ENCODE results near the gene CDAN1. TPM values are rescaled to one million over a fixed set of nuclear protein-coding genes. Genes with fewer than 3 reads are reported as not detected.

Gene CDAN1
- total and polyA plus RNA-seq, 3 experiments from 2014 or later = 11.2 to 24.8 (median 24.7) TPM

DNA sequence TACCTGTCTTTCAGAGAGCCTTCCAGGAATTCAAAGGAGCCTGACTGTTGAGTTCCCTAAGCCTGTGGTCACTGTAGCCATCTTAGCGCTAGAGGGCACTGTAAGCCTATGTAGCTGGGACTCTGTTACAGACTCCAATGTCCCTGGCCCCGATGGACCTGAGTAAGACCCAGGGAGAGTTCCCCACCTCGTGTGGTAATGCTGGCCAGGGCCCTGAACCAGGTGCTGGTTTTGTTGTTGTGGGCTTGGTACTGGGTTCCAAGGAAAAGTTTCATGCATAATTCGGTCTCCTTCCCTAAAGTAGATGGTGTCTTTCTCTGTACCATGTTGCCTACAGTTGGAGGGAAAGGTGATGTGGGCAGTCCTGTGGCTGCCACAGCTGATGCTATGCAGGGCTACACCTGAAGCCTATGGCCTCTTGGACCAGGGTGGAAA lies 32.4 kb downstream of the CDAN1 start:
- ChIA-PET CTCF (interaction anchor here (1.2 to 4.1 kb wide), 5 partner anchors 13 to 229 kb away, joined by 3 to 35 read pairs (median 4); partner anchors contain the start of gene TTBK2), POLR2A (no interaction called here)
- Mint-ChIP-seq H3K4me1 (no peaks in the 10 kb centered on the region), H3K27me3 (no peaks in the 10 kb centered on the region), H3K4me3 (no peak overlapping the region), H3K9me3 (no peaks in the 10 kb centered on the region), H3K27ac (no peak overlapping the region), H3K36me3 (peaks cover 0 to 12% (median 5%) of the 10 kb centered on the region in 3 donors)
- H3K27me3 ChIP-seq (ENCODE audit: insufficient read depth, low read length, poor library complexity, severe bottlenecking) = no peaks in the 10 kb centered on the region
- DNase-seq = peak; percentile 20 to 66 (median 41)
- H3K27ac ChIP-seq (ENCODE audit: low read depth, low read length) = no peak overlapping the region
- no peaks in the 10 kb centered on the region for H3K36me3 ChIP-seq (ENCODE audit: insufficient read depth, low read length)
- H3K4me3 ChIP-seq (ENCODE audit: low read length) = no peak overlapping the region
- no peaks in the 10 kb centered on the region for H3K9me3 ChIP-seq (ENCODE audit: low read length)
- H3K4me1 ChIP-seq (ENCODE audit: insufficient read depth, low read length) = no peaks in the 10 kb centered on the region

DNA sequence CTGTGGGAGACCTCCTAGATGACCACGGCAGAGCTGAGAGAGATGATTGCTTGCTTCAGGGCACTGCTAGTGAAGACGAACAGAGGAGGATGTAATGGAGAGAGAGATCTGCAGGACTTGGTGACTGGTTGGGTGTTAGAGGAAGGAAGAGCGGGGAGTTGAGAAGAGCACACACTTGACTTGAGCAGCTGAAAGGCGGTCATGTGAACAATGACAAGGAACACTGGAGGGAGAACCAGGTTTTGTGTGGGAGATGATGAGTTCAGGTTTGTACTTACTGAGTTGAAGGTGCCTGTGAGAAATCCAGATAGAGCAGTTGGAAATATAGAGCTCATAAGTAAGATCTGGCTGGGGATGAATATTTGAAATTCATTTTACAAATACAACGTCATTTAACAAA lies 40.3 kb downstream of the CDAN1 start:
- H3K4me3 ChIP-seq (ENCODE audit: low read length) = no peak overlapping the region
- H3K27ac ChIP-seq (ENCODE audit: low read depth, low read length) = no peak overlapping the region
- no peaks in the 10 kb centered on the region for H3K9me3 Mint-ChIP-seq
- peaks cover under 1% of the 10 kb centered on the region in 3 donors for H3K4me1 Mint-ChIP-seq
- ChIA-PET POLR2A (no interaction called here), CTCF (no interaction called here)
- no peaks in the 10 kb centered on the region for H3K36me3 ChIP-seq (ENCODE audit: insufficient read depth, low read length)
- no peaks in the 10 kb centered on the region for H3K9me3 ChIP-seq (ENCODE audit: low read length)
- no peaks in the 10 kb centered on the region for H3K4me1 ChIP-seq (ENCODE audit: insufficient read depth, low read length)
- no peaks in the 10 kb centered on the region for H3K27me3 ChIP-seq (ENCODE audit: insufficient read depth, low read length, poor library complexity, severe bottlenecking)
- no peaks in the 10 kb centered on the region for H3K27me3 Mint-ChIP-seq
- H3K27ac Mint-ChIP-seq = peak overlapping the region in 1 of 8 donors; percentile 42
- peaks cover 0 to 29% (median 6%) of the 10 kb centered on the region in 3 donors for H3K36me3 Mint-ChIP-seq
- DNase-seq = no peak
- H3K4me3 Mint-ChIP-seq = no peak overlapping the region

DNA sequence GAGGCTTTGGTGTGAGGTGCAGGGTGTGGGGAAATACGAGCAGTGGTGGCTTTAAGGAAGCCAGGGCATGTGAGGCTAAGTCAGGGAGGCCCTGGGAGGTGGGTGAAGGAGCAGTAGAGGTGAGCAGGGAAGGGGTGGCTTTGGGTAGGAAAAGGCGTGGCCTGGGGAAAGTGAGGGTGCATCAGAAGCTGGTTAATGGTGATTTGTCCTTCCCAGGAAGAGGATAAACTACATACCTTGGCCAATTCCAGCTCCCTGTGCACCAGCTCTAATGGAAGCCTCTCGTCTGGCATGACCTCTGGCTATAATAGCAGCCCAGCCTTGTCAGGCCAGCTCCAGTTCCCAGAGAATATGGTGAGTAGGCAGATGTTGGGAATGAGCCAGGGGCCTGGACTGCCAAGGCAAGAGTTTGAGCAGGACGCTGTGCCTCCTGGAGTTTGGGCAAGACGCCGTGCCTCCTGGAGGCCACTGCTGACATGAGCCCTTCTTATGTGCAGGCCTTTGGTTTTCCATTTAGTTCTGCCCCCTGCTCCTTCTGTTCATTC lies 41.3 kb downstream of the CDAN1 start:
- no peak for DNase-seq
- Mint-ChIP-seq H3K4me3 (no peak overlapping the region), H3K9me3 (no peaks in the 10 kb centered on the region), H3K27me3 (no peaks in the 10 kb centered on the region), H3K27ac (peak overlapping the region in 2 of 8 donors; percentile 56), H3K4me1 (peaks cover 5 to 10% (median 7%) of the 10 kb centered on the region in 3 donors), H3K36me3 (peaks cover 0 to 26% (median 3%) of the 10 kb centered on the region in 3 donors)
- Histone ChIP-seq H3K4me3 (ENCODE audit: low read length) (no peak overlapping the region), H3K27ac (ENCODE audit: low read depth, low read length) (no peak overlapping the region), H3K27me3 (ENCODE audit: insufficient read depth, low read length, poor library complexity, severe bottlenecking) (no peaks in the 10 kb centered on the region), H3K4me1 (ENCODE audit: insufficient read depth, low read length) (no peaks in the 10 kb centered on the region), H3K36me3 (ENCODE audit: insufficient read depth, low read length) (no peaks in the 10 kb centered on the region), H3K9me3 (ENCODE audit: low read length) (no peaks in the 10 kb centered on the region)
- POLR2A ChIA-PET = no interaction called here
- CTCF ChIA-PET = no interaction called here

DNA sequence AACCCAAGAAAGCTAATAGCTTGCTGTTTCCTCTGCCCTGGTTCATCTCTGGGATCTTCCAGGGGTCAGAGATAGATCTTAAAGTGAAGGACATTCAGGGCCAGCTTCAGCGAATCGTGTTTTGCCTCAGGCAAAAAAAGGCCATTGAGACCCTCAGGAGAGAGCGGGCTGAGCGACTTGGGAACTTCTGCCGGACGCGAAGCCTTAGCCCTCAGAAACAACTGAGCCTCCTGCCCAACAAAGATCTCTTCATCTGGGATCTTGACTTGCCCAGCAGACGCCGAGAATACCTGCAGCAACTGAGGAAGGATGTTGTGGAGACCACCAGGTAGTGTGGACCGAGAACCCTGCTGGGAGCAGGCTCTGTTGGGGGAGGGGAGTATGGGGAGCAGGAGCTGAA lies 42.5 kb downstream of the CDAN1 start:
- POLR2A ChIA-PET = no interaction called here
- H3K9me3 Mint-ChIP-seq = no peaks in the 10 kb centered on the region
- CTCF ChIA-PET = interaction anchor here (0.7 to 1.6 kb wide), 3 partner anchors 8 to 28 kb away, joined by 3 read pairs; no protein-coding TSS in a partner anchor
- no peak overlapping the region for H3K27ac Mint-ChIP-seq
- no peak overlapping the region for H3K4me3 ChIP-seq (ENCODE audit: low read length)
- DNase-seq = no peak
- peaks cover 0 to 26% (median 3%) of the 10 kb centered on the region in 3 donors for H3K36me3 Mint-ChIP-seq
- H3K4me3 Mint-ChIP-seq = no peak overlapping the region
- H3K27me3 ChIP-seq (ENCODE audit: insufficient read depth, low read length, poor library complexity, severe bottlenecking) = no peaks in the 10 kb centered on the region
- H3K4me1 ChIP-seq (ENCODE audit: insufficient read depth, low read length) = no peaks in the 10 kb centered on the region
- no peaks in the 10 kb centered on the region for H3K36me3 ChIP-seq (ENCODE audit: insufficient read depth, low read length)
- H3K4me1 Mint-ChIP-seq = peaks cover 5 to 14% (median 8%) of the 10 kb centered on the region in 3 donors
- H3K27me3 Mint-ChIP-seq = no peaks in the 10 kb centered on the region
- no peaks in the 10 kb centered on the region for H3K9me3 ChIP-seq (ENCODE audit: low read length)
- H3K27ac ChIP-seq (ENCODE audit: low read depth, low read length) = no peak overlapping the region

DNA sequence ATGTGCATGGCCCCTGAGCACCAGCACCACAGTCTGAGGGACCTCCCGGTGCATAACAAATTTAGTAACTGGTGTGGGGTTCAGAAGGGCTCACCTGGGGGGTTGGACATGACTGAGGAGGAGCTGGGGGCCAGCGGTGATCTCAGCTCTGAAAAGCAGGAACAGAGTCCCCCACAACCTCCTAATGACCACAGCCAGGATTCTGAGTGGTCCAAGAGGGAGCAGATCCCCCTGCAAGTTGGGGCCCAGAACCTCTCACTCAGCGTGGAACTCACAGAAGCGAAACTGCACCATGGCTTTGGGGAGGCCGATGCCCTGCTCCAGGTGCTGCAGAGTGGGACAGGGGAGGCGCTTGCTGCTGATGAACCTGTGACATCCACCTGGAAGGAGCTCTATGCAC lies 43.0 kb downstream of the CDAN1 start:
- Mint-ChIP-seq H3K27me3 (no peaks in the 10 kb centered on the region), H3K4me1 (peaks cover 5 to 14% (median 8%) of the 10 kb centered on the region in 3 donors), H3K9me3 (no peaks in the 10 kb centered on the region), H3K36me3 (peaks cover 0 to 24% (median 3%) of the 10 kb centered on the region in 3 donors), H3K27ac (peak overlapping the region in 1 of 8 donors; percentile 33), H3K4me3 (no peak overlapping the region)
- no peak for DNase-seq
- Histone ChIP-seq H3K4me3 (ENCODE audit: low read length) (no peak overlapping the region), H3K36me3 (ENCODE audit: insufficient read depth, low read length) (no peaks in the 10 kb centered on the region), H3K4me1 (ENCODE audit: insufficient read depth, low read length) (no peaks in the 10 kb centered on the region), H3K27me3 (ENCODE audit: insufficient read depth, low read length, poor library complexity, severe bottlenecking) (no peaks in the 10 kb centered on the region), H3K9me3 (ENCODE audit: low read length) (no peaks in the 10 kb centered on the region), H3K27ac (ENCODE audit: low read depth, low read length) (no peak overlapping the region)
- ChIA-PET POLR2A (no interaction called here), CTCF (interaction anchor here (0.7 to 1.6 kb wide), 2 partner anchors 8 to 23 kb away, joined by 3 read pairs; no protein-coding TSS in a partner anchor)

DNA sequence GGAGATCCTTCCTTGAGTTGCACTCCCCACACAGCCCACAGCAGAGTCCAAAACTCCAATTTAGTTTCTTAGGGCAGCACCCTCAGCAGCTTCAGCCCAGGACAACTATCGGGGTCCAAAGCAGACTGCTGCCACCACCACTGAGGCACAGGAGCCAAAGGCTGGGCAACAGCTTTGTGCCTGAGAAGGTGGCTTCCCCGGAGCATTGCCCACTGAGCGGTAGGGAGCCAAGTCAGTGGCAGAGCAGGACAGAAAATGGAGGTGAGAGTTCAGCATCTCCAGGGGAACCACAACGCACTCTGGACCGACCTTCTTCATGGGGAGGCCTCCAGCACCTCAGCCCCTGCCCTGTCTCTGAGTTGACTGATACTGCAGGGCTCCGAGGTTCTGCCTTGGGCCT lies 43.4 kb downstream of the CDAN1 start:
- no peak overlapping the region for H3K27ac Mint-ChIP-seq

DNA sequence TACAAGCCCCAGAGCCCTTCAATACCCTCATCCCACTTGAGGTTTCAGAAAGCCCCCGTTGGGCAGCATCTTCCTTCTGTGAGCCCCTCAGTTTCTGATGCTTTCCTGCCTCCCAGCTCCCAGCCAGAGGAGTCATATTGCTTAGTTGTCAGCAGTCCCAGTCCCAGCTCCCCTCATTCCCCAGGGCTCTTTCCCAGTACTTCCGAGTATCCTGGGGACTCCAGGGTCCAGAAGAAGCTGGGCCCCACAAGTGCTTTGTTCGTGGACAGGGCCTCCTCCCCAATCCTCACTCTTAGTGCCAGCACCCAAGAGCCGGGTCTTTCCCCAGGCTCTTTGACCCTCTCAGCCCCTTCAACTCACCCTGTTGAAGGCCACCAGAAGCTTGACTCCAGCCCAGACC lies 43.9 kb downstream of the CDAN1 start:
- Mint-ChIP-seq H3K27me3 (no peaks in the 10 kb centered on the region), H3K36me3 (peaks cover 0 to 23% (median 5%) of the 10 kb centered on the region in 3 donors)

More for the DNA sequence above, 43.4 kb downstream of the CDAN1 start:
- no peak for DNase-seq
- H3K4me1 ChIP-seq (ENCODE audit: insufficient read depth, low read length) = no peaks in the 10 kb centered on the region
- Mint-ChIP-seq H3K4me1 (peaks cover 5 to 14% (median 8%) of the 10 kb centered on the region in 3 donors), H3K4me3 (no peak overlapping the region), H3K9me3 (no peaks in the 10 kb centered on the region), H3K27me3 (no peaks in the 10 kb centered on the region), H3K36me3 (peaks cover 0 to 24% (median 3%) of the 10 kb centered on the region in 3 donors)
- no peak overlapping the region for H3K27ac ChIP-seq (ENCODE audit: low read depth, low read length)
- H3K4me3 ChIP-seq (ENCODE audit: low read length) = no peak overlapping the region
- no peaks in the 10 kb centered on the region for H3K27me3 ChIP-seq (ENCODE audit: insufficient read depth, low read length, poor library complexity, severe bottlenecking)
- H3K36me3 ChIP-seq (ENCODE audit: insufficient read depth, low read length) = no peaks in the 10 kb centered on the region
- POLR2A ChIA-PET = no interaction called here
- CTCF ChIA-PET = interaction anchor here (1.6 kb wide), 1 partner anchor 9 kb away, joined by 3 read pairs; no protein-coding TSS in a partner anchor
- H3K9me3 ChIP-seq (ENCODE audit: low read length) = no peaks in the 10 kb centered on the region

DNA sequence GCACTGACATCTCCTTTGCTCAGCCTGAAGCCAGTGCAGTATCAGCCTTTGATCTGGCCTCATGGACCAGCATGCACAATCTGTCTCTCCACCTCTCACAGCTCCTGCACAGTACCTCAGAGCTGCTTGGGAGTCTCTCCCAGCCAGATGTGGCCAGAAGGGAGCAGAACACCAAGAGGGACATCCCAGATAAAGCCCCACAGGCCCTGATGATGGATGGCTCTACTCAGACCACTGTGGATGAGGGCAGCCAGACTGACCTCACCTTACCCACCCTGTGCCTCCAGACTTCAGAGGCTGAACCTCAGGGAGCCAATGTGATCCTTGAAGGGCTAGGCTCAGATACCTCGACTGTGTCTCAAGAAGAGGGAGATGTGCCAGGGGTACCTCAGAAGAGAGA lies 44.4 kb downstream of the CDAN1 start:
- no peaks in the 10 kb centered on the region for H3K9me3 Mint-ChIP-seq
- peaks cover 5 to 14% (median 8%) of the 10 kb centered on the region in 3 donors for H3K4me1 Mint-ChIP-seq
- Histone ChIP-seq H3K4me1 (ENCODE audit: insufficient read depth, low read length) (no peaks in the 10 kb centered on the region), H3K9me3 (ENCODE audit: low read length) (no peaks in the 10 kb centered on the region), H3K27ac (ENCODE audit: low read depth, low read length) (no peak overlapping the region), H3K36me3 (ENCODE audit: insufficient read depth, low read length) (no peaks in the 10 kb centered on the region), H3K27me3 (ENCODE audit: insufficient read depth, low read length, poor library complexity, severe bottlenecking) (no peaks in the 10 kb centered on the region), H3K4me3 (ENCODE audit: low read length) (no peak overlapping the region)
- no peak overlapping the region for H3K27ac Mint-ChIP-seq
- peaks cover 0 to 23% (median 5%) of the 10 kb centered on the region in 3 donors for H3K36me3 Mint-ChIP-seq
- POLR2A ChIA-PET = no interaction called here
- DNase-seq = no peak
- H3K4me3 Mint-ChIP-seq = no peak overlapping the region
- no peaks in the 10 kb centered on the region for H3K27me3 Mint-ChIP-seq
- CTCF ChIA-PET = interaction anchor here (1.6 kb wide), 1 partner anchor 10 kb away, joined by 3 read pairs; no protein-coding TSS in a partner anchor

More for the DNA sequence above, 43.9 kb downstream of the CDAN1 start:
- Histone ChIP-seq H3K27ac (ENCODE audit: low read depth, low read length) (no peak overlapping the region), H3K27me3 (ENCODE audit: insufficient read depth, low read length, poor library complexity, severe bottlenecking) (no peaks in the 10 kb centered on the region), H3K36me3 (ENCODE audit: insufficient read depth, low read length) (no peaks in the 10 kb centered on the region), H3K9me3 (ENCODE audit: low read length) (no peaks in the 10 kb centered on the region), H3K4me1 (ENCODE audit: insufficient read depth, low read length) (no peaks in the 10 kb centered on the region), H3K4me3 (ENCODE audit: low read length) (no peak overlapping the region)
- DNase-seq = no peak
- ChIA-PET POLR2A (no interaction called here), CTCF (interaction anchor here (1.6 kb wide), 1 partner anchor 9 kb away, joined by 3 read pairs; no protein-coding TSS in a partner anchor)
- peaks cover 5 to 14% (median 8%) of the 10 kb centered on the region in 3 donors for H3K4me1 Mint-ChIP-seq
- H3K27ac Mint-ChIP-seq = peak overlapping the region in 1 of 8 donors; percentile 43
- no peak overlapping the region for H3K4me3 Mint-ChIP-seq
- no peaks in the 10 kb centered on the region for H3K9me3 Mint-ChIP-seq
